Putamen (tissue), 1 donor: ENCODE data around the gene AKAP9.
"Not testable (repeated sequence)": the region's sequence is repeated elsewhere in the genome, so short reads cannot be mapped to it uniquely, and the experiment has no call there.

Source experiments
- DNase-seq: peaks from one replicate; pipeline ENCODE4 v3.0.0-alpha.2; 2016; ENCODE audit warnings: low spot score

Gene AKAP9

DNA sequence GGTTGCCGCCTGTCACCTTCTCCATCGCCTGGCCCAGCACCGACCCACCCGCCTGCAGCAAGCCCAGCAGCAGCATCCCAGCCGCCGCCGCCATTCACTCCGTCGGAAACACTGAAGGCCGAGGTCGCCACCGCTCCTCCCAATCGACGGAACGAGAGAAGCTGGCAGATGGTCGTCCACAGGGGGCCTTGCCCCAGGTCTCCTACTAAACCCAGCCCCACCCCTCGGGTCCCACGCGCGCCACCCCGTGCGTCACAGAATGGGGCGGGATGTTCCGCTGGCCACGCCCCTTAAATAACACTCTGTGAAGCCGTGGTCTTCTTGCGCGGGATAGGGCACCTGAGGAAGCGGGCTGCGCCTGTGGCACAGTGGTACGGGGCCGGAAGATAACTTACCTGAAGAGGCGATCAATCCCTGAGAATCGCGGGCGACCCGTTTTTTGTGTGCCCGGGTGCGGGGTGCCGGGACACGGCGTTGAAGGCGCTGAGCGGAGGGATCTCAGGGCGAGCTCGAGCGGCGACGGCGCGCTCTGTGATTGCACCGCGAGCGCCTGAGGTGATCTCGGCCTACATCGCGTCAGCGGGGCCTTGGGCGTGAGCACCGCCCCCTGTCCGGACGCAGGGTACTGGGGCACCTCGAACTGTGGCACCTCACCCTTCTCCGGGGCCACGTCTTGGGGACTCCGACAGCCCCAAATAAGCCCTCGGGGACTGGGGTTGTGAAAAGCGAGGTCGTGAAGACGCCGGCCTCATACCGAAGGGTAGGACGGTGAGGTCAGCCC, 193.8 kb downstream of the AKAP9 start, which contains the start of gene CYP51A1:
CYP51A1 (minus strand) TSS at position 207 of the 781 bp plus-strand sequence; CDS start at position 94, 113 bp downstream.
- DNase-seq, result peak; percentile 91

GRCh38 chr7:92135052-92135889, 194.6 kb downstream of the AKAP9 start:
- peak; percentile 47 for DNase-seq

DNA sequence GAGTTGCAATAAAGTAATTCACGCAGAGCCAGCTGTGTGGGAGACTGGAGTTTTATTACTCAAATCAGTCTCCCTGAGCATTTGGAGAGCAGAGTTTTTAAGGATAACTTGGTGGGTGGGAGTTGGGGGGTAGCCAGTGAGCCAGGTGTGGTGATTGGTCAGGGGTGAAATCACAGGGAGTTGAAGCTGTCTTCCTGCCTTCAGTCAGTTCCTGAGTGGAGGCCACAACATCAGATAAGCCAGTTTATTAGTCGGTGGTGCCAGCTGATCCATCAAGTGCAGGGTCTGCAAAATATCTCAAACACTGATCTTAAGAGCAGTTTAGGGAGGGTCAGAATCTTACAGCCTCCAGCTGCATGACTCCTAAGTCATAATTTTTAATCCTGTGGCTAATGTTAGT, 196.9 kb downstream of the AKAP9 start:
- DNase-seq, result no peak

DNA sequence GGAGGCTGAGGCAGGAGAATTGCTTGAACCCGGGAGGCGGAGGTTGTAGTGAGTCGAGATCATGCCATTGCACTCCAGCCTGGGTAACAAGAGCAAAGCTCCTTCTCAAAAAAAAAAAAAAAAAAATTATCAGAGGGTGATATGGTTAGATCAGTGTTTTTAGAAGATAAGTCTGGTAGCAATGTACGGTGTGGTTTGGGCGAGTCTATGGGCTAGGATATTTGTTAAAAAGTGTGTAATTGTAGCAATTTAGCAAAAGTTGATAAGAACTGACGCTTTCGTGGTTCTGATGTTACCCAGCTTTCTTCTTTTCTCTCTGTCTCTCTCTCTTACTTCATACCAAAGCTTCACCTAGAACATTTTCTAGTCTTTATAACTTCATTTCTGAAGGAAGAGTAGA, 200.5 kb downstream of the AKAP9 start:
- DNase-seq, result no peak

- DNase-seq, result not testable (repeated sequence)
Observed at GRCh38 chr7:92142791-92143190, 202.1 kb downstream of the AKAP9 start.

GRCh38 chr7:92143192-92143880, 202.7 kb downstream of the AKAP9 start:
- DNase-seq, result not testable (repeated sequence)

- DNase-seq, result no peak
Observed at GRCh38 chr7:92149736-92150239, 209.1 kb downstream of the AKAP9 start.

GRCh38 chr7:92150450-92151017, 209.9 kb downstream of the AKAP9 start:
- DNase-seq, result no peak

GRCh38 chr7:92155108-92155739, 214.6 kb downstream of the AKAP9 start:
- no peak for DNase-seq

DNA sequence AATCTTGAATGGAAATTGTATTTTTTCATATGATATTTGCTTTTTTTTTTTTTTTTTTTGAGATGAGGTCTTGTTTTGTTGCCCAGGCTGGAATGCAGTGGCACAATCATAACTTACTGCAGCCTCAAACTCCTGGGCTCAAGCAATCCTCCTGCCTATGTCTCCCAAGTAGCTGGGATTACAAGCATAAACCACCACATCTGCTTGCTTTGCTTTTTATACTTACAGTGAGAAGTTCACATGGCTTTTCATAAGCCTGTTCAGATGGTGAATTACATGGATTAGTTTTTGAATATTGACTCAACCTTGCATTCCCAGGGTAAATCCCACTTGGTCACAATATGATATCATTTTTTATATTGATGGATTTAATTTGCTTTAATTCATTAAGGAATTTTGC, 216.3 kb downstream of the AKAP9 start:
- no peak for DNase-seq

GRCh38 chr7:92158660-92159575, 218.3 kb downstream of the AKAP9 start:
- DNase-seq, result no peak
